ENCODE measurements around the gene HPGDS.
"Not testable (repeated sequence)": the region's sequence is repeated elsewhere in the genome, so short reads cannot be mapped to it uniquely, and the experiment has no call there.

The HPGDS gene

GRCh38 chr4:94325835-94326234, 16.8 kb downstream of the HPGDS start:
- DNase-seq (ENCODE audit: low read depth in 2 of 2) = no peak

GRCh38 chr4:94319927-94320326, 22.7 kb downstream of the HPGDS start:
- DNase-seq (ENCODE audit: low read depth in 2 of 2) = not testable (repeated sequence)

GRCh38 chr4:94307231-94307871, 35.3 kb downstream of the HPGDS start:
- DNase-seq (ENCODE audit: low read depth in 2 of 2) = no peak

GRCh38 chr4:94306713-94307112, 35.9 kb downstream of the HPGDS start:
- no peak for DNase-seq (ENCODE audit: low read depth in 2 of 2)

GRCh38 chr4:94305466-94306225, 37.0 kb downstream of the HPGDS start:
- DNase-seq (ENCODE audit: low read depth in 2 of 2) = no peak

- DNase-seq (ENCODE audit: low read depth in 2 of 2) = no peak
Observed at GRCh38 chr4:94304365-94304971, 38.2 kb downstream of the HPGDS start.

GRCh38 chr4:94302191-94302590, 40.4 kb downstream of the HPGDS start:
- no peak for DNase-seq (ENCODE audit: low read depth in 2 of 2)

- DNase-seq (ENCODE audit: low read depth in 2 of 2) = no peak
Observed at GRCh38 chr4:94298725-94299252, 43.8 kb downstream of the HPGDS start.

- DNase-seq (ENCODE audit: low read depth in 2 of 2) = not testable (repeated sequence)
Observed at GRCh38 chr4:94295473-94295872, 47.2 kb downstream of the HPGDS start.

- DNase-seq (ENCODE audit: low read depth in 2 of 2) = not testable (repeated sequence)
Observed at GRCh38 chr4:94293981-94294380, 48.7 kb downstream of the HPGDS start.

- no peak for DNase-seq (ENCODE audit: low read depth in 2 of 2)
Observed at GRCh38 chr4:94290245-94290644, 52.4 kb downstream of the HPGDS start.

- DNase-seq (ENCODE audit: low read depth in 2 of 2) = no peak
Observed at GRCh38 chr4:94285666-94286065, 57.0 kb downstream of the HPGDS start.

- DNase-seq (ENCODE audit: low read depth in 2 of 2) = no peak
Observed at GRCh38 chr4:94284889-94285288, 57.7 kb downstream of the HPGDS start.

GRCh38 chr4:94278781-94279180, 63.9 kb downstream of the HPGDS start:
- DNase-seq (ENCODE audit: low read depth in 2 of 2) = no peak

GRCh38 chr4:94277534-94277933, 65.1 kb downstream of the HPGDS start:
- no peak for DNase-seq (ENCODE audit: low read depth in 2 of 2)

GRCh38 chr4:94276204-94276603, 66.4 kb downstream of the HPGDS start:
- no peak for DNase-seq (ENCODE audit: low read depth in 2 of 2)

GRCh38 chr4:94274912-94275311, 67.7 kb downstream of the HPGDS start:
- peak; percentile 12 to 19 for DNase-seq (ENCODE audit: low read depth in 2 of 2)

- DNase-seq (ENCODE audit: low read depth in 2 of 2) = no peak
Observed at GRCh38 chr4:94271248-94271647, 71.4 kb downstream of the HPGDS start.

GRCh38 chr4:94267037-94267436, 75.6 kb downstream of the HPGDS start:
- no peak for DNase-seq (ENCODE audit: low read depth in 2 of 2)

- no peak for DNase-seq (ENCODE audit: low read depth in 2 of 2)
Observed at GRCh38 chr4:94262163-94263016, 80.2 kb downstream of the HPGDS start.

GRCh38 chr4:94256828-94257227, 85.8 kb downstream of the HPGDS start:
- no peak for DNase-seq (ENCODE audit: low read depth in 2 of 2)
